NCI-H82 treated with DMSO at 0.1 percent for 48 hours (cell line): ENCODE measurements around the gene FOXP1.

Source experiments
- DNase-seq: peaks from one replicate; lab custom pipeline; 2025; ENCODE audit not compliant: unreplicated experiment; lab: John Stamatoyannopoulos, UW

FOXP1 gene

DNA sequence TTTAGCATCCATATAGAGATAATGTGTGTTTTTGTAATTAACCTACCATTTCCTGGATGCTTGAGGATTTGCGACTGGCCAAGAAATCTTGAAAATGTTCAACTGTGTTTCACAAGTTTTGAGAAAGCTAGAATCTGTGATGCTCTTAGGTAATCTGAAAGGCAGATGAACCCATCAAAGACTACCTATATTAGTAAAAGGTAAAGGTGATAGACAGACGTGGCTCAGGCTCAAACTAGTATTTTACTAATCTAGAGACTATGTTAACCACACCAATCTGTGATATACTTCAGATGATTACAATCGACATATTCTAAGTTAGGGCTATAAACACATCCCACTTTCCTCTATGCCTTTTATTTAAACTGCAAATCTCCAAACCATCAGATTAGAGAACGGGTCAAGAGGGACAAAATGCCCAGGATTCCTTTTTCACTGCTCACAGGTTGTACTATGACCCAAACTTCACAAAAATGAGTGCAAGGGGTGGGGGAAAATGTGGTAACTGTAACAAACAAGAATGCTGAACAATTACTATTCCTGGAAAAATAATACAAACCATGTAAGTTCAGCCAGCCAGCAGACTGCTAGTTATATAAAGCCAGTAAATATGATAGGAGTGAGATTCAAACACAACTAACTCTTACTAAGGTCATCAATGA, 295.1 kb downstream of the FOXP1 start:
- DNase-seq = no peak

DNA sequence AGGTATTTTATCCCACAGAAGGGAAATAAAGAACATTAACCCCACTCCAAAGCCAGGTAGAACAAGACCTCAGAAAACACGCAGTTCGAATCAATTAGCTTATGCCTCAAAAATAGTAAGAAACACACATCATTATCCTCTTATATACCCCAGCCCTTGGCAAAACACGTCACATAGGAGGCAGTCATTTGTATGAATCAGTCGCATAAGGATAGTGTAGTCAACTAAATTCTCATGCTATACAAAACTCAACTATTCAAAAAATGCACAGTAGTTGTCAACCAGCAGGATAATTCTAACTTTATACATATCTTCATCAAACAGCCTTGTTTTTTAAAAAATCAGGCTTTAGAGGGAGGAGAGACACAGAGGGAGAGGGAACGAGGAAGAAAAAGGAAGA, 298.4 kb downstream of the FOXP1 start:
- DNase-seq = no peak

GRCh38 chr3:71282976-71283375, 300.6 kb downstream of the FOXP1 start:
- DNase-seq = no peak

DNA sequence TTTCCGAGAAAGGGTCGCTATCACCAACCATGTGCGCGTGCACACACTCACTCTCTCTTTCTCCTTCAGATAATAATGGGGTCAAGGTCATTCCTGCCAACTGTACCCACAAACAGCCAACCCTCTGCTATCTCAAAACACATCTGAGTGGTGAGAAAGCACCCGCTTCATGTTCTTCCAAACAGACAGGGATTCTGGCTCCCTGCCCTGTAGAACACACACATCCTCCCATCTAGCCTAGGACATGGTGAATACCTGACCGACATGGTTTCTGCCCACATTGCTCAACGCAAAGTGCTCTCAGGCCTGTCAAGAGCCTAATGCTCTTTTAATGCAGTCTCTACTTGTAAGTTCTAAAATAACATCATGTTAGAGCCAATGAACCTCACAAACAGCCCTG, 302.2 kb downstream of the FOXP1 start:
- no peak for DNase-seq

DNA sequence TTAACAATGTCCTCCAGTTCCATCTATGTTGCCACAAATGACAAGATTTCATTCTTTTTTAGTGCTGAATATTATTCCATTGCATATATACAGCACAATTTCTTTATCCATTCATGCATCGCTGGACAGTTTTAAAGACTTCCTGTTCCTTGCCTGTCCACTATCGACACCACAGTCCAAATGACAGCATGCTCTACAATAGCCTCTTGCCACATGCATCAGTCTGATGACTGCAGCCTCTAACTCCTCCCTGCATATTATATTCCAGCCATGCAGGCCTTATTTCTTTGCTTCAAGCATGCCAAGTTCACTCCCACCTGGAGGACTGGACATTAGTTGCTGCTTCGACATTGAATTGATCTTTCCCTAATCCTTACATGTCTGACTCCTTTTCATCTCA, 306.2 kb downstream of the FOXP1 start:
- no peak for DNase-seq

- DNase-seq = no peak
Measured at GRCh38 chr3:71276531-71276930, 307.0 kb downstream of the FOXP1 start.

- no peak for DNase-seq
Measured at GRCh38 chr3:71273453-71273852, 310.1 kb downstream of the FOXP1 start.

DNA sequence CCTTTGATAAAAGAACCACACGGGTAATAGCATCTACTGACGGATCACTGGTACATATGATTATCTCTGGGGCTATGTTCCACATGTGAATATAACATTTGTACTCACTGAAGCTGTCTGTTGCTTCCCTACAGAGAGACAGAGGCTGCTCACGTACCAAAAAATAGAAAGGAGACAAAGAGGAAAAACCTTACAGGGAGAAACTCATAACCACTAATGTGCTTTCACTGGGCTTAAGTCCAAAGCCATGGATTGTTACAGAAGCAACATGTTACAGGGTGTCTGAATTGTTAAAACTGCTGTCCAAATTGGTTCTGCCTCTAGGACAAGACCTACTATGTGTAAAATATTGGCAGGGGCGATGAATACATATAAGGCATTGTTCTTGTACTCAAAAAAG, 311.9 kb downstream of the FOXP1 start:
- no peak for DNase-seq

DNA sequence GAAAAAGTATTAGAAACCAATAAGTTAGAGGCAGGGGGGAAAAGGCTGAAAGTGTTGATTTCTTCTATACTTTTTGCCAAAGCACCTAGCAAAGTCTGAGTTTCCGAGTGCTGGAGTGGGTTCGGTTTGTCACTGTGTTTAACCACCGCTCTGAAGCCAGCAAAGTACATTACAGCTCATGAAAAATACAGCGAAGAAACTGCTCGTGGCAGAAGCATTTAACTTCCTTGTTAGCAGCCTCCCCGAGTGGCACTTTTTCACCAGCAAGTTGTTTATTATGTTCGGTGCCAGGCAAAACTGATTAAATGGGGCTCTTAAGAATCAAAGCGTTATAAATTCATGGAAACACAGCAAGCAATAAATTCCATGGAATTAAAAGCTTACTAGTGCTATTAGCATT, 313.6 kb downstream of the FOXP1 start:
- DNase-seq = no peak

DNA sequence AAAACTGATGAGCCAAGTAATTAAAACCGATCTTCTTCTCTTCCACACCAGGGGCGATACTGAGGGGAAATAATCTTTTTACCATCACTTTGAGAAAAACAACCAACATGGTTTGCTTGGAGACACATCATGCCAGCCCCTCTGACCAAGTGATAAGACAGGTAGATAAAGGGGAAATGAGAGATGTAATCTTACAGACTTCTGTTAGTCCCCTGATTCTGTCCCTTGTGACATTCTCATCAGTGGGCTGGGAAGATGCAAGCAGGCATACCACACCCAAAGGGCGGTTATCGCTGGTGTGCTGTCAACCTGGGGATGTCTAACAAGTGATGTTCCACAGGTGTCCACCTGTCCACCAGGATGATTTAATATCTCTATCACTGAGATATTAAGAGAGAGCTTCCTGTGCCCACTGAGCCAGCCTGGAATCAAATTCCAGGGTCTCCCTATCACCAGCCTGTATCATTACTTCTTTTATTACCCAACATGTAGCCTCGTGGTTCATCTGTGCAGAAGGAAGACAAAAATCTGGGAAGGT, 315.0 kb downstream of the FOXP1 start:
- DNase-seq = no peak

DNA sequence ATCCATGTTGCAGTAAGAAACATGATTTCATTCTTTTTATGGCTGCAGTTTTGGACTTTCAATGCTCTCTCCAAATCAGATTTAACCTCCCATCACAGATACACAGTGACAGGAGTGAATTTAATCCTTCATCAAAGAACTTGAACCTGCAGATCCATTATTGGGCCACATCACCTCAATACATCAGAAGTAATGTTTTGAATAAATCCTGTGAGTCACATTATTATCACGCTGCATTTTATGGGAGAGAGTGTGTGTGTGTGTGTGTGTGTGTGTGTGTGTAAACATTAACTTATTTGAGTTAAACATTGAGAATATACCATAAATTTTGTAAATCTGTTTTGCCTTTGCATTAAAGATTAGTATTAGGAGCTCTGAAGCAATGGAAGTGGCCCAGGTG, 316.7 kb downstream of the FOXP1 start:
- no peak for DNase-seq

- no peak for DNase-seq
Measured at GRCh38 chr3:71265365-71265915, 318.1 kb downstream of the FOXP1 start.

GRCh38 chr3:71264840-71265239, 318.7 kb downstream of the FOXP1 start:
- DNase-seq = no peak

GRCh38 chr3:71262364-71263265, 320.9 kb downstream of the FOXP1 start:
- no peak for DNase-seq

DNA sequence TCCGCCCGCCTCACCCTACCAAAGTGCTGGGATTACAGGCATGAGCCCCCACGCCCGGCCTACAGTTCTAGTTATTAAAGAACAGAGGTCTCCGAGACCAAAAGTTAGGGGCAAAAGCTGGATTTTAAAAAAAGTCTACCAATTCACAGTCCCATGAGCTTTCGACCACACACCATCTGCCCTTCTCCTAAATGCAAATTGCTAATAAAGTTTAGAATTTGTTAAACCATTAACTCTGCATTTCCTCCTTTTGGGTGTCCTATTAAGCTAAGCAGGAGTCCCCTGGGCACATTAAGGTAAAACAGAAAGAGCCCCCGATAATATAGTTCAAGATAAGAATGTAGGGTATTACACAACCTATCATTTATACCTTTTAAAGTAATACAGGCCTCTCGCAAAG, 322.7 kb downstream of the FOXP1 start:
- no peak for DNase-seq

- no peak for DNase-seq
Measured at GRCh38 chr3:71258526-71258925, 325.0 kb downstream of the FOXP1 start.

DNA sequence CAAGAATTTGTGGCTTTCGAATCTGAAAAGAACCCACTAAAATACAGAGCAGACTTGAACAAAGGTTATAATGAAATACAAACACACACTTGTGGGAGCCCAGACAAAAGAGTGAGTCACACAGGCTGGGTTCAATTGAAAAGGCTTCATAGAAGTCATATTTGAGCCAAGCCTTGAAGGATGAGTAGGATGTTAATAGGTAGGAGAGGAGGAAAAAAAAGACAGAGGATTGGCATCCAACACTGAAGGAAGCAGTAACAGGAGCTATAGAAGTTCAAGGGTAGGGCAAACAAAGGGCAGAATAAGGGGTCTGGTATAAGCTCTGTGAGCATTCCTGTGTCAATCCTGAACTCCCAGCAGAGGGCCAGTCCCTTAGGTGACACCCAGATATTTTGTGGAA, 325.4 kb downstream of the FOXP1 start:
- DNase-seq = no peak

DNA sequence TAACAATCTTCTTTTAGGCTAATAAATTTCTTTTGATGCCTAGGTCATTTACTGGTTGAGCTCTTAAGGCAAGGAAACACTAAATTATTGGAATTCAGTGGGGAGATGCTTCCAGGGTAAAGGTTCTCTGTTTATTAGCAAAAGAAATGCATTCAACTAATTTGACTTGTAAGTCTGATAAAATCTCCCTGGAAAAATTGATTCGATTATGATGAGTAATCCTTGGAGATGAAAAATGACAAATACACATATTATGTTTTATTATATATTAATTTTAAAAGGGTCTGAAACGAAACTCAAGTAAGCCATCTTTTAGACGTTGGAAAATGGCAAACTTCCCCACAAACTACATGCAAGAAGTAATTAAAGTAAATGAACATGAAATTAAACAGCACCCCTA, 328.0 kb downstream of the FOXP1 start:
- no peak for DNase-seq

DNA sequence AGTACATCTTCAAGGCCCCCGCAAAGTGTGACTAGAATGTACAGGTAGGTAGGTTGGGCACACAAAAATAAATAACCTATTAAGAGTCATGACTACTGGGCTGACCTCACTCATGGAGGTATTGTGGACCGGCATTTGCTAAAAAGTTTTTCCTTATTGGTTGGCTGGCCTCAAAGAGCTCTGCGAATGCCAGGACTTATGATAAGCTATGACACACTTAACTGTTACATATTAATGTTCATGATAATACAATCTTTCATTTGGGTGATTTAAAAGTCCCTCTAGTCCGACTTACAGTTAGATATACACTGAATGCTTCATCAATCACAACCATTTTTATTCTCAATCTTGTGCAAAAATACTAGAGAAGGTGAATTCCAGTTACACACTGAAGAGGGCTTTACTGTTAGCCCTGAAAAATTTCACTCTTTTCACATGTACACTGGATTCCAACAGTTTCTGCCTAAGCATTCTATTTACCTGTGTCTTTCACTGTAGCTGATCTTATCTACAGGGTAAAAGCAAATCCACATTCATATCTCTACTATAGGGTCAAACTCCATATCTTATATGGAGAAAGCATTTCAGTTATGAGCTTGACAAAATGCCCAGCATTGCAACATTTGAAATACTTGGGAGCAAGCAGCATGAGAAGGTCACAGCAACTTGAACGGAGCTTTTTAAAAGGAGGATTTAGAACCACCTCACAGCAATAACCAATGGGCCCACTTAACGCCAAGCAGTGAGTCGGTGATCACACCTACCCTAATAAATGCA, 329.1 kb downstream of the FOXP1 start:
- DNase-seq = no peak

- DNase-seq = no peak
Measured at GRCh38 chr3:71253169-71253568, 330.4 kb downstream of the FOXP1 start.

- no peak for DNase-seq
Measured at GRCh38 chr3:71252466-71252865, 331.1 kb downstream of the FOXP1 start.
